Smooth muscle cell (in vitro differentiated cells): ENCODE data around the gene SLC20A1. TPM values are rescaled to one million over a fixed set of nuclear protein-coding genes. Genes with fewer than 3 reads are reported as not detected.

Source experiments
- DNase-seq: peaks from one replicate; lab custom pipeline; 2025; ENCODE audit not compliant: unreplicated experiment; lab: John Stamatoyannopoulos, UW
- H2AFZ ChIP-seq: fragments of 200-600 bp; sonication (generic); 2 replicates; pipeline ENCODE4 v1.6.0; 2016; ENCODE audit warnings: antibody characterized with exemption, low read depth, mild to moderate bottlenecking
- H3F3A ChIP-seq: fragments of 200-600 bp; sonication (generic); 2 replicates; pipeline ENCODE4 v1.6.0; 2017; ENCODE audit warnings: antibody characterized with exemption, low read depth
- H3K27ac ChIP-seq: fragments of 200-600 bp; sonication (generic); 2 replicates; pipeline ENCODE4 v1.5.1; 2016; ENCODE audit warnings: low read depth, mild to moderate bottlenecking
- H3K27me3 ChIP-seq: fragments of 200-600 bp; sonication (generic); 2 replicates; pipeline ENCODE4 v1.6.1; 2016; ENCODE audit warnings: low read depth, mild to moderate bottlenecking
- H3K36me3 ChIP-seq: fragments of 200-600 bp; sonication (generic); 2 replicates; pipeline ENCODE4 v1.5.1; 2016; ENCODE audit warnings: low read depth
- H3K4me1 ChIP-seq: fragments of 200-600 bp; sonication (generic); 2 replicates; pipeline ENCODE4 v1.5.1; 2016; ENCODE audit warnings: low read depth
- H3K4me2 ChIP-seq: fragments of 200-600 bp; sonication (generic); 2 replicates; pipeline ENCODE4 v1.6.0; 2016; ENCODE audit warnings: mild to moderate bottlenecking
- H3K4me3 ChIP-seq: fragments of 200-600 bp; sonication (generic); 2 replicates; pipeline ENCODE4 v1.5.1; 2016; ENCODE audit warnings: mild to moderate bottlenecking
- H3K79me2 ChIP-seq: fragments of 200-600 bp; sonication (generic); 2 replicates; pipeline ENCODE4 v1.6.0; 2016; ENCODE audit warnings: low read depth, mild to moderate bottlenecking
- H3K9ac ChIP-seq: fragments of 200-600 bp; sonication (generic); 2 replicates; pipeline ENCODE4 v1.6.0; 2016; ENCODE audit warnings: low read depth
- H3K9me3 ChIP-seq: fragments of 200-600 bp; sonication (generic); replicated peaks from 2 replicates; pipeline ENCODE4 v1.5.1; 2016; ENCODE audit warnings: low read depth
- H4K20me1 ChIP-seq: fragments of 200-600 bp; sonication (generic); 2 replicates; pipeline ENCODE4 v1.6.0; 2016; ENCODE audit warnings: low read depth
- WGBS: methylation state at CpG from one replicate; pipeline ENCODE4 v1.1.7; 2016; ENCODE audit warnings: low lambda C conversion rate; 5-methylcytosine and 5-hydroxymethylcytosine counted together
- polyA plus RNA-seq: library from polyadenylated mRNA; unstranded; fragments of >200 nt; fragmentation: Nextera tagmentation; extraction: Ambion mirVana; gene quantifications from 2 replicates; pipeline ENCODE4 v1.2.1, GENCODE V29; 2016
- total RNA-seq: library from RNA; depleted of rRNA; stranded (reverse); fragments of >200 nt; gene quantifications from 2 replicates; pipeline ENCODE4 v1.2.3, GENCODE V29; 2014
- TF ChIP-seq, protein P1 (sequence below): fragments of 200-600 bp; sonication (generic); IDR thresholded peaks from 2 replicates; pipeline ENCODE4 v1.5.1; 2017; ENCODE audit warnings: borderline replicate concordance, mild to moderate bottlenecking, antibody characterized with exemption; ENCODE audit not compliant: insufficient read depth, poor library complexity, severe bottlenecking

The SLC20A1 gene
- total and polyA plus RNA-seq, 2 experiments from 2014 or later = 93.4 to 106 TPM

- Histone ChIP-seq H3K4me1 (peaks cover 34% of the 10 kb centered on the region), H3K27ac (peak overlapping the region; percentile 50), H3K4me2 (peak overlapping the region; percentile 27), H4K20me1 (no peaks in the 10 kb centered on the region), H3K9ac (no peak overlapping the region), H2AFZ (peak overlapping the region; percentile 10), H3K27me3 (no peaks in the 10 kb centered on the region), H3K79me2 (no peaks in the 10 kb centered on the region), H3K4me3 (no peak overlapping the region), H3K36me3 (no peaks in the 10 kb centered on the region), H3F3A (peaks cover 7% of the 10 kb centered on the region), H3K9me3 (no peaks in the 10 kb centered on the region)
- DNase-seq = no peak
- 56% methylated on average over 15 of the region's 16 CpGs for WGBS
- TF ChIP-seq, protein P1, sequence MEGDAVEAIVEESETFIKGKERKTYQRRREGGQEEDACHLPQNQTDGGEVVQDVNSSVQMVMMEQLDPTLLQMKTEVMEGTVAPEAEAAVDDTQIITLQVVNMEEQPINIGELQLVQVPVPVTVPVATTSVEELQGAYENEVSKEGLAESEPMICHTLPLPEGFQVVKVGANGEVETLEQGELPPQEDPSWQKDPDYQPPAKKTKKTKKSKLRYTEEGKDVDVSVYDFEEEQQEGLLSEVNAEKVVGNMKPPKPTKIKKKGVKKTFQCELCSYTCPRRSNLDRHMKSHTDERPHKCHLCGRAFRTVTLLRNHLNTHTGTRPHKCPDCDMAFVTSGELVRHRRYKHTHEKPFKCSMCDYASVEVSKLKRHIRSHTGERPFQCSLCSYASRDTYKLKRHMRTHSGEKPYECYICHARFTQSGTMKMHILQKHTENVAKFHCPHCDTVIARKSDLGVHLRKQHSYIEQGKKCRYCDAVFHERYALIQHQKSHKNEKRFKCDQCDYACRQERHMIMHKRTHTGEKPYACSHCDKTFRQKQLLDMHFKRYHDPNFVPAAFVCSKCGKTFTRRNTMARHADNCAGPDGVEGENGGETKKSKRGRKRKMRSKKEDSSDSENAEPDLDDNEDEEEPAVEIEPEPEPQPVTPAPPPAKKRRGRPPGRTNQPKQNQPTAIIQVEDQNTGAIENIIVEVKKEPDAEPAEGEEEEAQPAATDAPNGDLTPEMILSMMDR = no peak
Measured at GRCh38 chr2:112634153-112634873, 11.4 kb upstream of the SLC20A1 start.

DNA sequence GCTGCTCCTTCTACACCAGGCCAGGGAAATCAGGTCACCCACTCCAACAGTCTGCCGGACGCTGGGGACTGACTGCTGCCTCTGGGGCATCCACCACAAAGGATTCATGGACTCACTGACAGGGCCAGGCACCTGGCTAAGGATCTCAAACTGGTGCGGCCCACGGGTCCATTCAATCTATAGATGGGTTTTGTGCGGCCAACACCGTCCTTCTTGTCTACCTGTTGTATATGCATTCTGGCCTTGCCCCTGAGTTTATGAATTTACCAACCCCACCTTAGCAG lies 10.9 kb upstream of the SLC20A1 start:
- DNase-seq = no peak
- Histone ChIP-seq H2AFZ (no peak overlapping the region), H3K4me1 (peaks cover 29% of the 10 kb centered on the region), H3K9ac (no peak overlapping the region), H3K79me2 (no peaks in the 10 kb centered on the region), H3K27ac (no peak overlapping the region), H3K36me3 (no peaks in the 10 kb centered on the region), H3K27me3 (no peaks in the 10 kb centered on the region), H4K20me1 (no peaks in the 10 kb centered on the region), H3K9me3 (no peaks in the 10 kb centered on the region), H3K4me3 (no peak overlapping the region), H3F3A (peaks cover 5% of the 10 kb centered on the region), H3K4me2 (no peak overlapping the region)
- 94% methylated on average over 6 of the region's 6 CpGs for WGBS
- TF ChIP-seq, protein P1 = no peak

DNA sequence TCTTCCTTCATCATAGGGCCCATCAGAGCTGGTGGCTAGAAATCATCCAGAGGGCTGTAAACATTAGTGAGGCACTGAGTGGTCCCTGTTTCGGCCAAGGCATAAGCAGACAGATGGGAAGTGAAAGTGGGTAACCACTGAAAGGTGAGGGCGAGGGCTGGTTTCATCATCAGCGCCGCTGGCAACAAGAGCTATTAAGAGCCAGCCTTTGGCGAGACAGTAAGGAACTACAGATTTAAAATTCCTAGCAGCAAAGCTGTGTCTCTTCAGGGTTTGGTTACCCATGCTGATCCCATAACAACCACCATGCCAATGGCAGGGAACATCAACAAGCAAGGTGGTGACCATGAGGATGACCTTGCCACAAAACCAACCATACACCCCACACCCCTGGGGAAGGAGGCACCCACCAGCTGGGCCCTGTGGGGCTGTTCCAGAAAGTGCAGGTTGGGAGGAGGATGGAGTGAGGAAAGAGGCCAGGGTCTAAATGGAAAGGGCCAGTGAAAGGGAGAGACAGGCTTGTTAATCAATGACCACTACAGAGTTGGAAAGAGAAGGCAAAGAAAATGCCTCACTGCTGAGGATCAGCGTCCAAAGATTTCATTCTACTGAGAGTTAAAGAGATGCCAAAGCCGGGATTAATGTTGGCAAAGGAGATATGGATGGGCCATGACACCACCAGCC lies 9.0 kb upstream of the SLC20A1 start:
- WGBS = 88% methylated on average over 7 of the region's 7 CpGs
- H3K36me3 ChIP-seq = no peaks in the 10 kb centered on the region

More for the DNA sequence above, 9.0 kb upstream of the SLC20A1 start:
- no peak overlapping the region for H2AFZ ChIP-seq
- no peak overlapping the region for H3K4me2 ChIP-seq
- H3K4me1 ChIP-seq = peaks cover 17% of the 10 kb centered on the region
- TF ChIP-seq, protein P1 = no peak
- H3K4me3 ChIP-seq = no peak overlapping the region
- peaks cover 14% of the 10 kb centered on the region for H3F3A ChIP-seq
- no peak for DNase-seq
- no peaks in the 10 kb centered on the region for H3K9me3 ChIP-seq
- H4K20me1 ChIP-seq = no peaks in the 10 kb centered on the region
- H3K27ac ChIP-seq = no peak overlapping the region
- H3K27me3 ChIP-seq = no peaks in the 10 kb centered on the region
- H3K9ac ChIP-seq = no peak overlapping the region
- no peaks in the 10 kb centered on the region for H3K79me2 ChIP-seq
